ENCODE data around the gene FOXN3.
A peak's percentile ranks its signal among the peaks of the same experiment; 100 is the strongest.

Gene FOXN3

DNA sequence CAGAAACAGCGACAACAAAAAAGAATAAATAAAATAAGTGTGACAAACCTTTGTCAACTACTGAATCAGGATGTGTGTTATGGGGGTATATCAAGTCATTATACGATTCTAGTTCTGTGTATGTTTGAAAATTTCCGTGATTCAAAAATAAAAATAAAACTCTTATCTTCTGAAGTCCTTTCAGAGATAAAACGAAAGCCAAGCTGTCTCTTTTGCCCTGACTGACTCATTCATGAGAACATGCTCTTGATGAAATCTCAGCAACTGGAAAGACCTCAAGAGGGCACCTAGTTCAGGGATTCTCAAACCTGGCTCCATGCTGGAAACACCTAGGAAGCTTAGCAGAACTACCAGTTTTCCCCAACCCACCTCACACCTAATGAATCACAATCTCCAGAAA, 9.2 kb downstream of the FOXN3 start:
- DNase-seq = no peak

GRCh38 chr14:89406941-89407340, 10.1 kb downstream of the FOXN3 start:
- DNase-seq = no peak

DNA sequence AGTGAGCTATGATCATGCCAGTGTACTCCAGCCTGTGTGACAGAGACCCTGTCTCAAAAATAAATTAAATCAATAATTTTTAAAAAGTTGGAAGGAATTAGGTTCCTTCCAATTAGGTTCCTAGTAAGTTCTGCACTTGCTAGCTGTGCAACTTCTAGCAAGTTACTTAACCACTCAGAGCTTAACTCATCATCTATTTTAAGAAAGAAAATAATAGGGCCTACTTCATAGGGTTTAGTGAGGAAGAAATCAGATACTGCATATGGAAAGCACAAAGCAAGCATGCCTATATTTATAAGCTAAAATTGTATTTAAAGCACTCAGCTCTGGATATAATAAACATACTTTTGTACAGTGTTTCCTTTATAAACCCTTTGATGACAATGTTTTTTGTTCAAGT, 10.7 kb downstream of the FOXN3 start:
- DNase-seq = no peak

DNA sequence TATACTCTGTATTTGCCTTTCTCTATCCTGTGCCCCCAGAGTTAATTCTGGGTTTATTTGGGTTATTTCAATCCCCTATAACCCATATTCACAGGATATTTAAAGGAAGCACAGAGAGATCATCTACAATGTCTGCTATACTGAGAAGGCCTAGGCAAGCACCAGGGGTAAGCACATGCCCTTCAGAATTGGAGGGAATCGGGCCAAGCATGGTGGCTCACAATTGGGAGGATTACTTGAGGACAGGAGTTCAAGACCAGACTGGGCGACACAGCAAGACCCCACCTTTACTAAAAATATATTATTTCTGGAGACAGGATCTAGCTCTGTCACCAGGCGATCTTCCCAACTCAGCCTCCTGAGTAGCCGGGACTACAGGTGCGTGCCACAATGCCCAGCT, 11.3 kb downstream of the FOXN3 start:
- no peak for DNase-seq

DNA sequence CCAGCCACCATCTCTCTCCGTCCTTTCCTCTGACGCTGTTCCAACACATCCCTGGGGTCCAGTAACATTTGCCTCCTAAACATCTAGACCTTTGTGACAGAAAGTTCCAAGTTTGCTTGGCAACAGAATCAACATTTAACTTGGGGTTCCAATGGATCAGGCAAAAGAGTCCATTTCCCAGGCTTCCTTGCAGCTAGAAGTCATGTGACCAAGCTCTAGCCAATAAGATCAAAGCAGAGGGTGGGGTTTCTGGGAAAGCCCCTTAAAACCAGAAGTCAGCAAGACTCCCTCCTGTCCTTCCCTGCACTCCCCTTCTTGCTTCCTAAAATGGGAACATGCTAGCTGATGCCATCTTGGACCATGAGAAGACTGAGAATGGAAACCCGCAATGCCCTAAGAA, 14.7 kb downstream of the FOXN3 start:
- no peak for DNase-seq

GRCh38 chr14:89401761-89402160, 15.3 kb downstream of the FOXN3 start:
- DNase-seq = no peak

DNA sequence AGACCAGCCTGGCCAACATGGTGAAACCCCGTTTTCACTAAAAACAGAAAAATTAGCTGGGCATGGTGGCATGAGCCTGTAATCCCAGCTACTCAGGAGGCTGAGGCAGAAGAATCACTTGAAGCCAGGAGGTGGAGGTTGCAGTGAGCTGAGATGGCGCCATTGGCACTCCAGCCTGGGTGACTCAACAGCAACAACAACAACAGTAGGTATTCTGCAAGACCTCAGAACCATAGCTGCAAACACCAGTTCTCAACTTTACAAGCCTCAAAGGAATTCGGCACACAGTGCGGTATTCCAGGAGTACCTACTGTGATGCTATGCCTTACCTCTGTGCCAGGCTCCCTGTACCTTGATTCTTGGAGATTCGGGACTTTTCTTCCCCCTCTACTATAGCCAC, 15.8 kb downstream of the FOXN3 start:
- no peak for DNase-seq

DNA sequence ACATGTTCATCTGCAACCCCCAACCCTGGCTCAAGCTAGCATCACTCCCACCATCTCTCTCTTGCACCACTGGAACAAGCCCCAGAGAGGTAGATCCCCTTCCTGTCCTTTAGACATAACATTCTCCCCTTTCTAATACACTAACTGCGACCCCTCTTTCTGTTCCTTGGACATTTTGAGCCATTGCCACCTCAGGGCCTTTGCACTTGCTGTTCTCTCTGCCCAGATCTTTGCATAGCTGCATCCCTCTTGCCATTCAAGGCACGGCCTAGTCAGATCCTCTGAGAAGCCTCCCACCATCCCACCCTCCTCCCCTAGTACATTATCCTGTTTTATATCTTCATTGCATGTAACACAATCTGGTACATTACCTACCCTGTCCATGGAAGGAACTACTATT, 16.5 kb downstream of the FOXN3 start:
- DNase-seq = no peak

- DNase-seq = peak; percentile 81
These were observed 17.4 kb downstream of the FOXN3 start for GRCh38 chr14:89399594-89400068.

DNA sequence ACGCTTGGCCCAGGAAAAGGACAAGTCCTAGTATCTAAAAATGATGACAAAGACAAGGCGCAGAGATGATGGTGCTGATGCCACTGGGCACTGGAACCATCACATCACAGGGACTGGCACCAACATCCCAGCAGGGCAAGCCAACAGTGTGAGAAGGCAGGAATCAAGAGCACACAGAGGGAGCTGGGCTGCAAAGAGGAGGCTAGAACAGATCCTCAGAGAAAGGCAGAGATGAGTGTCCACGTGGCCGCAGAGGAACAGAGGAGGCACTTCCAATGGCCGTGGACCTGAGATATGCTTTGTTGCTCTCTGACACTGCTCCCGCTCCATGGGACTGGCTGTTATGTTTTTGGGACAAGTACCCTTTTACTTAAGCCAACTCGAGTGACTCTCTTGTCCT, 17.9 kb downstream of the FOXN3 start:
- DNase-seq = no peak

- no peak for DNase-seq
These were observed 19.3 kb downstream of the FOXN3 start for GRCh38 chr14:89397569-89398230.

DNA sequence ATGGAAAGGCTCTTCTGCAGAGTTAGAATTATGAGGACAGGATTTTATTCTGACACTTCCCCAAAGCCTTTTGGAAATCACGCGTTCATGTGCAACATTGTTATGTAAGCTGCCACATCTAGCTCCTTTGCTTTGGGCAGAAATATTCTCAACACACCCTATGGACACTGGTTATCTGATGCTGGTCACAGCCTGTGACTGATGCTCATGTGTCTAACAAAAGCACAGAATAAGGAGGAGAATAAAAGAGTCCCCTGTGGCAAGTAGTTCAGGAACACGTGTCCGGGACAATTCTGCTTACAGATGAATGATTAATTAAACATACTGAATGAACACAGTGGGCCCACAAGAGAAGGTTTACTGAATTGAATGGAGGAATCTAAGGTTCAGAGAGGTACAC, 22.1 kb downstream of the FOXN3 start:
- DNase-seq = no peak

- DNase-seq = no peak
These were observed 23.7 kb downstream of the FOXN3 start for GRCh38 chr14:89393222-89393745.

- DNase-seq = no peak
These were observed 24.9 kb downstream of the FOXN3 start for GRCh38 chr14:89392181-89392580.

GRCh38 chr14:89391556-89391955, 25.5 kb downstream of the FOXN3 start:
- no peak for DNase-seq

DNA sequence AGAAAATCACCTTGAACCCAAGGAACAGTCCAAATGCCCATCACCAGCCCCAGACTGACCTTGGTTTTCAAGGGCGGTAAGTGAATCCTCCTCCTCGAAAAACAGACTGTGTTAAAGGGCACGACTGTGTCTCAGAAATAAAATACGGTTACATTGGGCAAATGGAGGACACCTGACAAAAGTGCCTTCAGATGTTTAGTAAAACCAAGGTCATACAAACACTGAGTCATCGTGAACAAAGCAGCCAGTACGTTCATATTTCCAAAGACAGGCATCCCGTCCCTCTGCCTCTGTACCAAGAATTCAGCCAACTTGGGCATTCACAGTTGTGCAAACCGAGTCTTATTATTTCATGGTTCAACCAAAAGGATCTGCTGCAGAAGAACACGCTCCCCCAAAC, 25.9 kb downstream of the FOXN3 start:
- no peak for DNase-seq

- DNase-seq = no peak
These were observed 28.2 kb downstream of the FOXN3 start for GRCh38 chr14:89388853-89389252.

DNA sequence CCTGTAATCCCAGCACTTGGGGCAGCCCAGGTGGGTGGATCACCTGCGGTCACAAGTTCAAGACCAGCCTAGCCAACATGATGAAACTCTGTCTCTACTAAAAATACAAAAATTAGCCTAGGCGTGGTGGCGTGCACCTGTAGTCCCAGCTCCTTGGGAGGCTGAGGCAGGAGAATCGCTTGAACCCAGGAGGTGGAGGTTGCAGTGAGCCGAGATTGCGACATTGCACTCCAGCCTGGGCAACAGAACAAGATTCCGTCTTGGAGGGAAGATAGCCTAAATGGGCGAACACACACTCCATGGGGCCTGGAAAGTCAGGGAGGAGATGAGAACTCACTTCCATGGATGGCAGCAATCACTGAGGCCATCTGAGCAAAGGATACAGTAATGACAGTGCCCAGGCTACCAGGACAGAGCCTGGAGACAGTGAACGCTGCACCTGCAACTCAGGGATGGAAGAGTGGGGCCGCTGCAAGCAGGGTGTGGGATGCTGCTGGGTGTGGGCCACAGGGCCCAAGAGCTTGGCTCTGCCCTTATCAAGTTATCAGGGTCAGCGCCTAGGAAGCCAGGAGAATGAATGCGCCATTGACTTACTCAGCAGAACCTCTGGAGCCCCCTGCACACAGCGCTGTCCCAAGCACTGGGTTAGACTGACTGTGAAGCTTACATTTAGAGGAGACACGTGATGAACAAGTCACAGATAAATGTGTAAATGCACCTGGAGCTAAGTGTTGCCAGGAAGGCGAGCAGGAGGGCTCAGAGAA, 28.9 kb downstream of the FOXN3 start:
- DNase-seq = no peak

DNA sequence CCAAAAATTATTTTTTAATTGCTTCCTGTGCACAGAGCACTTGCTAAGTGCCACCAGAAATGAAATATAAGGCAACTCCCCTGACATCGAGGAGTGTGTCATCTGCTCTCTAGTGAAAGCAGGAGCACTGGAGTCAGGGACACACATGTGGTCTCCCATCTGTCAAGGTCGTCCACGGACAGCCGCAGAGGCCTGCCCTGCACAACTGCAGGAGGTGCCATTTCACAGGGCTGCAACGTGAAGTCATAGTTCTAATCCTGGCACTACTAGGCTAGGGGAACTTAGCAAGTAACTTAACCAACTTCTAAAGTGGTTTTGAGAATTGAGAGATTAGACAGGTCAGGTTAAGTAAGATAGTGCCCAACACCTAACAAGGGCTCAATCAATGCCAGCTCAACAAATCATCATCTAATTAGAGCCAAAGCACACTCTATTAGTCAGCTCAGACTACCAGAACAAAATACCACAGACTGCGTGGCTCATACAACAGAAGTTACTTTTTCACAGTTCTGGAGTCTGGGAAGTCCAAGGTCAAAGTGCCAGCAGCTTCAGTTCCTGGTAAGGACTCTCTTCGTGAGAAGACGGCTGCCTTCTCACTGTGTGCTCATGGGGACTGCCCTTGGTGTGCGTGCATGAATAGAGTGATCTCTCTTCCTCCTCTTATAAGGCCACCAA, 30.7 kb downstream of the FOXN3 start:
- no peak for DNase-seq

DNA sequence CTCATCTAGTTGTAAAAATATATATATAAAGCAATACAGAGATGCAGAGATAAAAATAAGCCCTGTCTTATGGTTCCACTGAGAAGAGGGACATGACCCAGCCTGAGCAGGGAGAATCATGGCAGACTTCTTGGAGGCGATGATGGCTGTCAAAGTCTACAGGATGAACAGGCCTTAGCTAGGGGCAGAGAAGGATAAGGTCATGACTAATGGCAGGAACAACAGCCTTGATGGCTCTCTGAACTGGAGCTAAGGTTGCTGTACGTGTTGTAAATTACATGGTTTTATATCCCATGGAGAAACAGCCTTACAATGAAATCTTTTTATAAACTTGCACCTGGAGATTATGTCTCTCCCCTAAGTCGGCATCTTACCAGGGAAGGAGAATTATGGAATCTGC, 32.4 kb downstream of the FOXN3 start:
- no peak for DNase-seq

GRCh38 chr14:89384023-89384422, 33.0 kb downstream of the FOXN3 start:
- peak; percentile 73 for DNase-seq

GRCh38 chr14:89382901-89383845, 33.9 kb downstream of the FOXN3 start:
- DNase-seq = no peak

DNA sequence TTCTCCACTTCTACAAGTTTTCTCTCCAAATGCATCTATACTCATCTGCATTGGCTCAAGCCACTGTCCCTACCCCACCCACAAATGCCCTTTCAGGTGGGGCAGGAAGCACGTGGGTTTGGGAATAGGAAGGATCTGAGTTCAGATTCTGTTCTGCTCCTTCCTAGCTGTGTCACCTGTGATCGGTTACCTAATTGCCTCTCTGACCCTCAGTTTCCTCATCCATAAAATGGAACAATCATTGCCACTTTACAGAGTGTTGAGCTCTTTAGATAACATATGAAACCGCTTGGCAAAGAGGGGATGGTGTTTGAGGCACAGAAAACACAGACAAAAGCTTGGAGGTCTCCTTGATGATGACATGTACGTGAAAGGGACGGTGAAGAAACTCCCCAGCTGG, 34.5 kb downstream of the FOXN3 start:
- DNase-seq = no peak

Measured in femur (tissue), 1 donor.